Activated gamma-delta T cell treated with anti-CD3 and anti-CD28 coated beads, Interleukin-2, amount 50 U/mL, for 16 hours (primary cell): Measurements from ENCODE around the gene CBY3.
"Not testable (repeated sequence)": the region's sequence is repeated elsewhere in the genome, so short reads cannot be mapped to it uniquely, and the experiment has no call there.

ENCODE experiments used
- DNase-seq: peaks from one replicate; pipeline ENCODE4 v3.0.0-alpha.2; 2020; ENCODE audit warnings: low read depth

CBY3 gene

DNA sequence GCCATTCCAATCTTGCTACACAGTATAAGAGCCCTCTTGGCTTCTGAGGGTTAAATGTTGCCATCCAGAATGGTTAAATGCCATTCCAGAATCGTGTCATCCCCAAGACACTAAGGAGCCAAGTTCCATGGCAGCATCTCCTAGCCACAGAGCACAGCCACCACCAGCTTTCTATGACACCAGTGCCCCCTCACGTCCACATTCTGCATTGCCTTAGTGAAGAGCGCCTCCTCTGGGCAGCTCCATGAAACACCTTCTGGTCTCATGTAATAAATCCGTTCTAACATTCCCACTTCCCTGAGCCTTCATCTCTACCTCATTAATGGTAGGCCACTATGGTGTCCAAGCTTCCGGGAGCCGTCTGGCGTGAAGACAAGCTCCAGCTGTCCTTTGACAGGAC, 12.4 kb downstream of the CBY3 start:
- DNase-seq = peak; percentile 12

DNA sequence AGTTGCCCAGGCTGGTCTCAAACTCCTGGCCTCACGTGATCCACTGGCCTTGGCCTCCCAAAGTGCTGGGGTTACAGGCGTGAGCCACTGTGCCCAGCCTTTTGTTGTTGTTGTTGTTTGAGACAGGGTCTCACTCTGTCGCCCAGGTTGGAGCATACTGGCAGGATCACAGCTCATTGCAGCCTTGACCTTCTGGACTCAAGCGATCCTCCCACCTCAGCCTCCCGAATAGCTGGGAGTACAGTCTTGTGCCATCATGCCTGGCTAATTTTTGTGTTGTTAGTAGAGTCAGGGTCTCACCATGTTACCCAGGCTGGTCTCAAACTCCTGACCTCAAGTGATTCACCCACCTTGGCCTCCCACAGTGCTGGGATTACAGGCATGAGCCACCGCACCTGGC, 19.2 kb downstream of the CBY3 start:
- DNase-seq = not testable (repeated sequence)

DNA sequence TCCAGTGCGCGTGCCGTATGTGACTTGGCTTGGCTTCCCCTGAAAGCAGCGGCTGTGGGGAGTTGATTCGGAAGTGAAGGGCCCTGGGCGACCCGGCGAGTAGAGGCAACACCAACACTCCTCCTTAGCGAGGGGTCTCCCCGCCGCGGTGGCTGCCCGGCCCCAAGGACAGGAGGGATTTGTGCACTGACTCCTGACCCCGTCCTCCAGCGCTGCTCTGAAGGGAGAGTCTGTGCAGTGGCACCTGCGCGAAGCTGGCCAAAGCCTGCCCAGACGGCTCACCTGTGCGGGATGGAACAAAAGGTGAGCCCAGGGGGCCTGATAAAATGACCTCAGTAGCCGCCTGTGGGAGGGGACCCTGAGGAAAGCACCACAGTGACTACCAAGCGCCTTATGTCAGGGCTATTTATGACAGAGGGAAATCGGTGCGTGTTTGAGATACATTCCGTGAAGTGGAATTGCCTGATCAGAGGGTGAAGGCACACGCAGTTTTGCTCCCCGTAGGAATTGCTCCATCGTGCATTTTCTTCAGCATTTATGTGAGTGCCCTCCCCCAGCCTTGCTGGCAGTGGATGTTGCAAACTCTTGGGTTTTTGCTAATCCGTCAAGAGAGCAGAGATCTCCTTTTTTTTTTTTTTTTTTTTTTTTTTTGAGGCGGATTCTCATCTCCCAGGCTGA, 22.5 kb downstream of the CBY3 start:
- DNase-seq = not testable (repeated sequence)

DNA sequence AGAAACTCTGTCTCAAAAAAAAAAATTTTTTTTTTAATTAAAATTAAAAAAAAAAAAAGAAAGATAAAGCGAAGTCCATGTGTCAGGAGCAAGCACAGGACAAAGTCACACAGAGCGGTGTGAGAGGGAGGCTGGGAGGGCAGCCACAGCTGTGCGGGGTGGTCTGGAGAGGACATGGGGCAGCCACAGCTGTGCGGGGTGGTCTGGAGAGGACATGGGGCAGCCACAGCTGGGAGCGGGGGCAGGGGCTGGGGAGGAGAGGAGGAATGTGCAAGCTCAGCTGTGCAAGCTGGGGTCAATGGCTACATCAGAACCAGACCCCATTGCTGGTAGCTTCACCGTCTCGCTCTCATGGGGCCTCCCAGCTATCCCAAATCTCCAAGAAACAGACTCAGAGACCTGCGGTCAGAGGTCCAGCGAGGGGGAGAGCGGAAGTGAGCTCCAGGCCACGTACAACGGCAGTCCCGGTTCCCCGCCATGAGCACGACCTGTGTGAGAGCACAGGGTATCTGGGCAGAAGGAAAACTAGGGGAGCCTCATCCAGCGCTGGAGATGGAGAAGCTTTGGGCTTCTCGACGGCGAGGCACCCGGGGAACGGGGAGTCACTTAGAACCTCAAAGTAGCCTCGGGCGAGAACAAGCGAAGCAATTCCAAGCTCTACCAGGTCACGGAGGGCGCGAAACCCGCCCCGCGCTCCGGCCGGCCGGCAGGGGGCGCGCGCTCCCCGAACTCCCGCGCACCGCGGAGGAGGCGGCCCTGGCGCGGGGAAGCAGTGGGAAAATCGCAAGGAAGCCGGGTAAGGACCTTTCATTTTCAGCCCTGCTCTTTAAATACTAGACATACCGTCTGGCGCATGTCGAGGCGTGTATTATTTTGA, 23.3 kb downstream of the CBY3 start:
- DNase-seq = not testable (repeated sequence)

DNA sequence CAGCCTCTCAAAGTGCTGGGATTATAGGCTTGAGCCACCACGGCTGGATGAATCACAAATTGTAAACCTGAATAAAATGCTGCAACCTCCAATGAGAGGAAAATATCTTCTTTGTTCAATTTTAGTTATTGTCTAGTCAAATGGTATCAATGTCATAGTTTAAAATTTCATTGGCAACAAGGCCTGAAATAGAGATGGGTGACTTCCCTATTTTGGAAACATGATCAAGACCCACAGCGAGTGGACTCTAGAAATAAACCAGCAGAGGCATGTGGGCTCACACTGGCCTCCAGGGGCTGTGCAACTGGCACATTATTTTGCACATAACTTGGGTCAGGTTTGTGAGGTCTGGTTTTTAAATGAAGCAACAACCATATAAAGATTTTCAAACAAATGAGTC, 27.7 kb downstream of the CBY3 start:
- not testable (repeated sequence) for DNase-seq

DNA sequence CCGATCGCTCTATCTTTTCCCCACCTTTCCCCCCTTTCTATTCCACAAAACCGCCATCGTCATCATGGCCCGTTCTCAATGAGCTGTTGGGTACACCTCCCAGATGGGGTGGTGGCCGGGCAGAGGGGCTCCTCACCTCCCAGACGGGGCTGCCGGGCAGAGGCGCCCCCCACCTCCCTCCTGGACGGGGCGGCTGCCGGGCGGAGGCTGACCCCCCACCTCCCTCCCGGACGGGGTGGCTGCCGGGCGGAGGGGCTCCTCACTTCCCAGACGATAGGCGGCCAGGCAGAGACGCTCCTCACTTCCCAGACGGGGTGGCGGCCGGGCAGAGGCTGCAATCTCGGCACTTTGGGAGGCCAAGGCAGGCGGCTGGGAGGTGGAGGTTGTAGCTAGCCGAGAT, 30.6 kb downstream of the CBY3 start:
- DNase-seq = not testable (repeated sequence)

DNA sequence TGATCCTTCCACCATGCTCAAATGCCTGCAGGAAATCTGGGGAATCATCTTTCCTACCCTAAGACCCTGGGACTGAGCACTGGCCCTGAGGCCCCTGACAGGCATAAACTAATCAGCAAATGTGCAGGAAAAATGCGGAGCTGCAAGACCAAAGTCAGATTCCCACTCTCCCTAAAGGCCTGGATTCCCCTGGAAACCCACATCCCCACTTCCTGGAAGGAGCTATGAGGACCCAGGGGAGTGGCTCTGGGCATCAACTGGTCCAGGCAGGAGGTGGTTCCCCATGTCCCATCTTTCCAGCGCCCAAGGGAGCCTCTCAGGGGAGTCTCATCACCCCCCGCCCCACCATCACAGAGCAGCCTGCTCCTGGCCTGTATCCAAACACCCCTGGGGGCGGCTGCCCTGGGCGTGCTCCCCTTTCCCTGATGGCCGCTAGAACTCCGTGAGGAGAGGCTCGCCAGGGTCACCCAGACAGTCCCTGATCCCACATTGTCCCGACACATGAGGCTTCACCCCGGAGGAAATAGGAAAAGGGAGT, 31.6 kb downstream of the CBY3 start:
- DNase-seq = not testable (repeated sequence)

DNA sequence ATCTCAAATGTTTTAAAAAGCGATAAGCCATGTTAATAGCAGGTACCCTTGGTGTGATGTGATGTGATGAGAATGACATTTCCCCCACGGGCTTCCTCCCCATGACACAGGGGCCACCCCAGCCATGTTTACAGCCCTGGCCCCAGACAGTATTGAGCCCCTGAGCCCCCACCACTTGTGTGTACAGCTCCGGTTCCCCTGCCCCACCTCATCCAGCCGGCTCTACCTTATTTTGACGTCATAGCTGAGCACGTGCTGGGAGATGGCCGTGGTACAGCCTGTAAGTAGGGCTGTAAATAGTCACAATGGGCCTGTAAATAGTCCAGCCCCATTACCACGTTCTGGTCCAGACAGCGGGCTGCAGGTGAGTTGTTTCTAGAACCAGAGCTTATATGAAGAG, 32.4 kb downstream of the CBY3 start:
- DNase-seq = no peak

DNA sequence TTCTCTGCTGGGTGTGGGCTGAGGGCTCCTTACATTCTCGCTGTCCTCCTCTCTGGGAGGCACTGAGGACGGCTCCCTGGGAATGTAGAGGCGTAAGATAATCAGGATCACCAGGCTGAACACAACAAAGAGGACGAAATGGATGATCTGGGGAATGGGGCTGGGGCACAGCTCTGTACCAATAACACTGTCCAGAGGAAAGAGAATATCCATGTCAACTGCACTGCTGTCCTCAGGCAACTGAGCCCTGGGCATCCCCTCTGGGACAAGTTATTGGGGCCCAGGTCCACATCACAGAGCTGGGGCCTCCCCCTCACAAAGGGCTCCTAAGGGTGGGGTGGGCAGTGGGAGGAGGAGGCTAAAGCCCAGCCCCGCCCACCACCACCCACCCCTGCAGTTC, 36.1 kb downstream of the CBY3 start:
- DNase-seq = not testable (repeated sequence)

DNA sequence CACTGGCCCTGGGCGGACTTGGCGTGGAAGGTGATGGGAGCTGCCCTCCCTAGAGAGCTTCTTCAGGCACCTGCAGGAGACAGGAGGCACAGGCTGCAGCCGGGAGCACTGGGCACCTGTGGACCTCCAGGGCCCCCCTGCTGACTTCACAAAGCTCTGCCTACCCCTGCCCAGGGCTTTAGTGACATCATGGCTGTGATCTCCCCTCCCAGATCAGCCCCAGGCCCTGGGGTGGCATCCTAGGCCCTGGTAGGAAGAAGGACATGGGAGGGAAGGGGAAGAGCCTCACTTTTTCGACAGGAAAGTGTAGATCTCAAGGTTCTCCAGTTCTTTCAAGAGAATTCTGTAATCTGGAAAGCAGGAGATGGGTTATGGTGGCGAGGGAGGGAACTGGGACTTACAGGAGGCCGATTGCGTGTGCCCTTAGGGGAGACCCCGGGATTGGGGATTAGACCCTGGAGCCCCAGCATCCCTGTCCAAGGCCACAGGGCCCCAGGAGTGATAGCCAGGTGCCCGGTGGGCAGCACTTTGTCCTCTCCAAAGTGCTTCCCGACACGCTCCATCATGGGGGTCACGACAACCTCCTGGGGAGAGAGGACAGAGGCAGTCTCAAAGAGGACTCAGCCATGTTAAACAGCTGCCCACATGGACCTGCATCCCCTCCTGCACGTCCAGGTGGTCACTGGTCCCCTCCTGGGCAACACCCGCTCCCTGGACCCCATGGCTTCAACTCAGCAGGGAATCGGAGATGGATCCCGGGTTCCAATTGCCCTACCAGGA, 37.5 kb downstream of the CBY3 start:
- DNase-seq = not testable (repeated sequence)

DNA sequence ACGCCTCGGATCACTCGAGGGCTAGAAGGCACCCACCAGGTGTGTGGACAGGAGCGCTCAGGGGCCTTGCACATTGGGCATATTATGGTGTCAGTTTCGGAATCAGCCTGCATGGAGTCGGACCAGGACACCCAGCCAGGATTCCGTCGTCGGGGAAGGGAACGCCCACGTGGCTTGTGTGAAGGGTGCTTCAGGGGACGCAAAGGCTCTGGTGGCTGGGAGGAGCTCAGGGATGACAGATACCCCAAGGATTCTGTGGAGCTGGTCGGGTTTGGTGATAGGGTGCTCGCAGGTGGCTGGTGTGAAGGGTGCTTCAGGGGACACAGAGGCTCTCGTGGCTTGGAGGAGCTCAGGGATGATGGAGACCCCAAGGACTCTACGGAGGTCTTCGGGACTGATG, 38.2 kb downstream of the CBY3 start:
- DNase-seq = not testable (repeated sequence)

DNA sequence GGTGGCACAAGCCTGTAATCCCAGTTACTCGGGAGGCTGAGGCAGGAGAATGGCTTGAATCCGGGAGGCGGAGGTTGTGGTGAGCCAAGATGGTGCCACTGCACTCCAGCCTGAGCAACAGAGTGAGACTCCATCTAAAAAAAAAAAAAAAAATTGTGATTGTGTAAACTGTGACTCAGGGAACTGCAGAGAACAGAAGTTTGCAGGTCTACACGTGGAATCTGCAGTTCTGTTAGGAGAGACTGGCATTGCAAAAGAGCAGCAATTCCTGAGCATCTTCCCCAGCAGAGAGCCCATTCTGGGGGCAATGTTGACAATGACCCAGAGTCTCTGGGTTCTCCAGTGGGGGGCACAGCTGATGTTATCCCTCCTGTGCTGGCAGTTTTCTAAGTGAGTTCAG, 39.1 kb downstream of the CBY3 start:
- DNase-seq = not testable (repeated sequence)

DNA sequence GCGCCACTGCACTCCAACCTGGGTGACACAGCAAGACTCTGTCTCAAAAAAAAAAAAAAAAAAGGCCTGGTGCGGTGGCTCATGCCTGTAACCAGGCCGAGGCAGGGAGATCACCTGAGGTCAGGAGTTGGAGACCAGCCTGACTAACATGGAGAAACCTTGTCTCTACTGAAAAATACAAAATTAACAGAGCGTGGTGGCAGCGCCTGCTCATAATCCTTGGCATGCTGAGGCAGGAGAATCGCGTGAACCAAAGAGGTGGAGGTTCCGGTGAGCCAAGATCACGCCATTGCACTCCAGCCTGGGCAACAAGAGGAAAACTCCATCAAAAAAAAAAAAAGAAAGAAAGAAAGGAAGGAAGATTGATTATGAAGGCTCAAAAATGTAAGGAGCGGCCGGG, 41.5 kb downstream of the CBY3 start:
- not testable (repeated sequence) for DNase-seq

DNA sequence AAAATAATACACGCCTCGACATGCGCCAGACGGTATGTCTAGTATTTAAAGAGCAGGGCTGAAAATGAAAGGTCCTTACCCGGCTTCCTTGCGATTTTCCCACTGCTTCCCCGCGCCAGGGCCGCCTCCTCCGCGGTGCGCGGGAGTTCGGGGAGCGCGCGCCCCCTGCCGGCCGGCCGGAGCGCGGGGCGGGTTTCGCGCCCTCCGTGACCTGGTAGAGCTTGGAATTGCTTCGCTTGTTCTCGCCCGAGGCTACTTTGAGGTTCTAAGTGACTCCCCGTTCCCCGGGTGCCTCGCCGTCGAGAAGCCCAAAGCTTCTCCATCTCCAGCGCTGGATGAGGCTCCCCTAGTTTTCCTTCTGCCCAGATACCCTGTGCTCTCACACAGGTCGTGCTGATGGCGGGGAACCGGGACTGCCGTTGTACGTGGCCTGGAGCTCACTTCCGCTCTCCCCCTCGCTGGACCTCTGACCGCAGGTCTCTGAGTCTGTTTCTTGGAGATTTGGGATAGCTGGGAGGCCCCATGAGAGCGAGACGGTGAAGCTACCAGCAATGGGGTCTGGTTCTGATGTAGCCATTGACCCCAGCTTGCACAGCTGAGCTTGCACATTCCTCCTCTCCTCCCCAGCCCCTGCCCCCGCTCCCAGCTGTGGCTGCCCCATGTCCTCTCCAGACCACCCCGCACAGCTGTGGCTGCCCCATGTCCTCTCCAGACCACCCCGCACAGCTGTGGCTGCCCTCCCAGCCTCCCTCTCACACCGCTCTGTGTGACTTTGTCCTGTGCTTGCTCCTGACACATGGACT, 46.3 kb downstream of the CBY3 start:
- DNase-seq = not testable (repeated sequence)

DNA sequence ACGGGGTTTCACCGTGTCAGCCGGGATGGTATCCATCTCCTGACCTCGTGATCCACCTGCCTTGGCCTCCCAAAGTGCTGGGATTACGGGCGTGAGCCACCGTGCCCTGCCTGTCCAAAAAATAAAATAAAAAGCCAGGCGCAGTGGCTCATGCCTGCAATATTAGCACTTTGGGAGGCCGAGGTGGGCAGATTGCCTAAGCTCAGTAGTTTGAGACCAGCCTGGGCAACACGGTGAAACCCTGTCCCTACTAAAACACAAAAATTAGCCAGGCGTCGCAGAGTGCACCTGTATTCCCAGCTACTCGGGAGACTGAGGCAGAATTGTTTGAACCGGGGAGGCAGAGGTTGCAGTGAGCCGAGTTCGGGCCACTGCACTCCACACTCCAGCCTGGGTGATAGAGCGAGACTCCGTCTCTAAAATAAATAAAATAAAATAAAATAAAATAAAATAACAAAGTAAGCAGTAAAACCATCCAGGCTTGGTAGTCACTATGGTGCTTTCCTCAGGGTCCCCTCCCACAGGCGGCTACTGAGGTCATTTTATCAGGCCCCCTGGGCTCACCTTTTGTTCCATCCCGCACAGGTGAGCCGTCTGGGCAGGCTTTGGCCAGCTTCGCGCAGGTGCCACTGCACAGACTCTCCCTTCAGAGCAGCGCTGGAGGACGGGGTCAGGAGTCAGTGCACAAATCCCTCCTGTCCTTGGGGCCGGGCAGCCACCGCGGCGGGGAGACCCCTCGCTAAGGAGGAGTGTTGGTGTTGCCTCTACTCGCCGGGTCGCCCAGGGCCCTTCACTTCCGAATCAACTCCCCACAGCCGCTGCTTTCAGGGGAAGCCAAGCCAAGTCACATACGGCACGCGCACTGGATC, 47.1 kb downstream of the CBY3 start:
- not testable (repeated sequence) for DNase-seq
